ENCODE measurements around the gene HPCAL1. TPM values are rescaled to one million over a fixed set of nuclear protein-coding genes. Genes with fewer than 3 reads are reported as not detected.

HPCAL1 gene
- total and polyA plus RNA-seq, 10 of the 15 experiments (the other 5 are each of a cell fraction or from before 2014, with no cell fraction given) = 0.40 to 12.8 (median 7.9) TPM

- Histone ChIP-seq H3K4me1 (ENCODE audit: control insufficient read depth, insufficient read depth, low read length) (no peaks in the 10 kb centered on the region), H2AFZ (ENCODE audit: control insufficient read depth, low read depth, low read length) (no peak overlapping the region), H3K9me3 (replicated peaks; ENCODE audit: control insufficient read depth, insufficient read depth, low read length) (no peaks in the 10 kb centered on the region), H3K36me3 (ENCODE audit: control insufficient read depth in 2 of 2, insufficient read depth in 2 of 2, low read length in 1 of 2) (no peaks in the 10 kb centered on the region), H3K4me3 (no peak overlapping the region), H3K9ac (ENCODE audit: control insufficient read depth, insufficient read depth, low read length) (no peak overlapping the region), H4K20me1 (ENCODE audit: control insufficient read depth, insufficient read depth) (no peaks in the 10 kb centered on the region), H3K79me2 (ENCODE audit: control insufficient read depth, insufficient read depth, low read length) (no peaks in the 10 kb centered on the region), H3K4me2 (ENCODE audit: control insufficient read depth, insufficient read depth) (no peak overlapping the region), H3K27me3 (replicated peaks in 1 of 2; ENCODE audit: control insufficient read depth in 2 of 2, insufficient read depth in 2 of 2, low read length in 1 of 2) (peaks cover 1 to 2% of the 10 kb centered on the region in 2 experiments; a peak in 1 of 4 replicates), H3K27ac (ENCODE audit: control insufficient read depth, insufficient read depth) (no peak overlapping the region)
- TF ChIP-seq SRF (IDR thresholded peaks at IDR 0.05; ENCODE audit: low read depth in 2 of 2, low read length in 2 of 2) = no peak
- no peak for TF ChIP-seq ATF2 (IDR thresholded peaks at IDR 0.05; ENCODE audit: low read length)
- TF ChIP-seq, protein P1, sequence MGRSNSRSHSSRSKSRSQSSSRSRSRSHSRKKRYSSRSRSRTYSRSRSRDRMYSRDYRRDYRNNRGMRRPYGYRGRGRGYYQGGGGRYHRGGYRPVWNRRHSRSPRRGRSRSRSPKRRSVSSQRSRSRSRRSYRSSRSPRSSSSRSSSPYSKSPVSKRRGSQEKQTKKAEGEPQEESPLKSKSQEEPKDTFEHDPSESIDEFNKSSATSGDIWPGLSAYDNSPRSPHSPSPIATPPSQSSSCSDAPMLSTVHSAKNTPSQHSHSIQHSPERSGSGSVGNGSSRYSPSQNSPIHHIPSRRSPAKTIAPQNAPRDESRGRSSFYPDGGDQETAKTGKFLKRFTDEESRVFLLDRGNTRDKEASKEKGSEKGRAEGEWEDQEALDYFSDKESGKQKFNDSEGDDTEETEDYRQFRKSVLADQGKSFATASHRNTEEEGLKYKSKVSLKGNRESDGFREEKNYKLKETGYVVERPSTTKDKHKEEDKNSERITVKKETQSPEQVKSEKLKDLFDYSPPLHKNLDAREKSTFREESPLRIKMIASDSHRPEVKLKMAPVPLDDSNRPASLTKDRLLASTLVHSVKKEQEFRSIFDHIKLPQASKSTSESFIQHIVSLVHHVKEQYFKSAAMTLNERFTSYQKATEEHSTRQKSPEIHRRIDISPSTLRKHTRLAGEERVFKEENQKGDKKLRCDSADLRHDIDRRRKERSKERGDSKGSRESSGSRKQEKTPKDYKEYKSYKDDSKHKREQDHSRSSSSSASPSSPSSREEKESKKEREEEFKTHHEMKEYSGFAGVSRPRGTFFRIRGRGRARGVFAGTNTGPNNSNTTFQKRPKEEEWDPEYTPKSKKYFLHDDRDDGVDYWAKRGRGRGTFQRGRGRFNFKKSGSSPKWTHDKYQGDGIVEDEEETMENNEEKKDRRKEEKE (IDR thresholded peaks at IDR 0.05) = no peak
- no peak for TF ChIP-seq NKRF (conservative IDR thresholded peaks at IDR 0.05)
- TF ChIP-seq TCF3 (IDR thresholded peaks at IDR 0.05; ENCODE audit: borderline replicate concordance, insufficient read depth, low read depth, low read length) = no peak
- no peak for DNase-seq (ENCODE audit: low read depth, low spot score)
- BruUV-seq (replicated peaks) = no TSS peak
- CTCF ChIA-PET = interaction anchor here (3.1 to 3.8 kb wide), 2 partner anchors 141 to 167 kb away, joined by 19 to 24 read pairs; no protein-coding TSS in a partner anchor
- intact Hi-C loops (cut with micrococcal nuclease; ENCODE audit: unreplicated experiment) (no loop called here), in situ Hi-C loops (cut with MboI) (no loop called here)
- ATAC-seq = no peak
- SMC1A ChIA-PET (ENCODE audit: uncharacterized antibody, unreplicated experiment) = interaction anchor here (0.6 to 1.1 kb wide), 2 partner anchors 124 to 168 kb away, joined by 3 to 4 read pairs; no protein-coding TSS in a partner anchor
- WGBS (ENCODE audit: insufficient coverage, insufficient replicate concordance, low lambda C conversion rate, missing lambda C conversion rate) = 52% methylated on average over 29 of the region's 34 CpGs
- RAD21 ChIA-PET (ENCODE audit: unreplicated experiment) = interaction anchor here (0.6 to 3.5 kb wide), 3 partner anchors 141 to 232 kb away, joined by 3 to 19 read pairs (median 3); no protein-coding TSS in a partner anchor
- no peak for FAIRE-seq
- POLR2A ChIA-PET = no interaction called here
These were observed 34.9 kb upstream of the HPCAL1 start for GRCh38 chr2:10267551-10268465.
